ENCODE data around the gene SERPINB10. TPM values are rescaled to one million over a fixed set of nuclear protein-coding genes. Genes with fewer than 3 reads are reported as not detected.
A peak's percentile ranks its signal among the peaks of the same experiment; 100 is the strongest.

Gene SERPINB10
- total RNA-seq, 1 donor from 2014 or later: not detected

GRCh38 chr18:63878343-63878742 is 29.4 kb upstream of the SERPINB10 start:
- TF ChIP-seq, protein P1, sequence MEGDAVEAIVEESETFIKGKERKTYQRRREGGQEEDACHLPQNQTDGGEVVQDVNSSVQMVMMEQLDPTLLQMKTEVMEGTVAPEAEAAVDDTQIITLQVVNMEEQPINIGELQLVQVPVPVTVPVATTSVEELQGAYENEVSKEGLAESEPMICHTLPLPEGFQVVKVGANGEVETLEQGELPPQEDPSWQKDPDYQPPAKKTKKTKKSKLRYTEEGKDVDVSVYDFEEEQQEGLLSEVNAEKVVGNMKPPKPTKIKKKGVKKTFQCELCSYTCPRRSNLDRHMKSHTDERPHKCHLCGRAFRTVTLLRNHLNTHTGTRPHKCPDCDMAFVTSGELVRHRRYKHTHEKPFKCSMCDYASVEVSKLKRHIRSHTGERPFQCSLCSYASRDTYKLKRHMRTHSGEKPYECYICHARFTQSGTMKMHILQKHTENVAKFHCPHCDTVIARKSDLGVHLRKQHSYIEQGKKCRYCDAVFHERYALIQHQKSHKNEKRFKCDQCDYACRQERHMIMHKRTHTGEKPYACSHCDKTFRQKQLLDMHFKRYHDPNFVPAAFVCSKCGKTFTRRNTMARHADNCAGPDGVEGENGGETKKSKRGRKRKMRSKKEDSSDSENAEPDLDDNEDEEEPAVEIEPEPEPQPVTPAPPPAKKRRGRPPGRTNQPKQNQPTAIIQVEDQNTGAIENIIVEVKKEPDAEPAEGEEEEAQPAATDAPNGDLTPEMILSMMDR (IDR thresholded peaks at IDR 0.05; ENCODE audit: unreplicated experiment): no peak
- no peaks in the 10 kb centered on the region for H3K27me3 Mint-ChIP-seq
- no peak for DNase-seq (ENCODE audit: low spot score, unreplicated experiment)
- no peak overlapping the region for H3K4me3 Mint-ChIP-seq (ENCODE audit: low read depth)
- H3K9me3 Mint-ChIP-seq (ENCODE audit: low read depth): no peaks in the 10 kb centered on the region
- H3K4me1 Mint-ChIP-seq (ENCODE audit: low read depth): peaks cover 8% of the 10 kb centered on the region
- H3K27ac Mint-ChIP-seq: no peak overlapping the region
- H3K36me3 Mint-ChIP-seq (ENCODE audit: insufficient read depth): no peaks in the 10 kb centered on the region

- H3K27me3 Mint-ChIP-seq: no peaks in the 10 kb centered on the region
- no peaks in the 10 kb centered on the region for H3K9me3 Mint-ChIP-seq (ENCODE audit: low read depth)
- H3K4me3 Mint-ChIP-seq (ENCODE audit: low read depth): no peak overlapping the region
- no peaks in the 10 kb centered on the region for H3K36me3 Mint-ChIP-seq (ENCODE audit: insufficient read depth)
- TF ChIP-seq, protein P1 (IDR thresholded peaks at IDR 0.05; ENCODE audit: unreplicated experiment): no peak
- DNase-seq (ENCODE audit: low spot score, unreplicated experiment): no peak
- H3K27ac Mint-ChIP-seq: no peak overlapping the region
- peaks cover 8% of the 10 kb centered on the region for H3K4me1 Mint-ChIP-seq (ENCODE audit: low read depth)
These were observed 28.8 kb upstream of the SERPINB10 start for GRCh38 chr18:63878925-63879324.

DNA sequence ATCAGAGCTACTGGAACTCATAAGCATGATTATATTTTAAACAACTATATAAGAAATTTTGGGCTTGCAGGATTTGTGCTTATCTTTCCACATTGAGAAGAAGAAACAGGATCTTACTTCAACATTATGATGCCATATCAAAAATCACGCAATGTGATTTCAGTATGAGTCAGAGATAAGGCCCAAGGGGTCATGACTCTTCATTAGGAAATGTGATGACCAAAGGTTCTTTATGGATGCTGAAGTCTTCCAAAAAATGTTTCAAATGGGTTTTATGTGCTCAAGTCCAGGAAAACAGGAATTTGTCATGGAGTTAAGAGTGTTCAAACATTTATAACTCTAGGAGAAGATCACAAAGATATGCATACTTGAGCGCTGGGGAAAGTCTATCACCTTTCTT is 28.0 kb upstream of the SERPINB10 start:
- no peaks in the 10 kb centered on the region for H3K9me3 Mint-ChIP-seq (ENCODE audit: low read depth)
- H3K4me1 Mint-ChIP-seq (ENCODE audit: low read depth): peaks cover 11% of the 10 kb centered on the region
- H3K36me3 Mint-ChIP-seq (ENCODE audit: insufficient read depth): no peaks in the 10 kb centered on the region
- no peak for DNase-seq (ENCODE audit: low spot score, unreplicated experiment)
- H3K27me3 Mint-ChIP-seq: no peaks in the 10 kb centered on the region
- H3K27ac Mint-ChIP-seq: no peak overlapping the region
- TF ChIP-seq, protein P1 (IDR thresholded peaks at IDR 0.05; ENCODE audit: unreplicated experiment): no peak
- no peak overlapping the region for H3K4me3 Mint-ChIP-seq (ENCODE audit: low read depth)

GRCh38 chr18:63881851-63882250 is 25.9 kb upstream of the SERPINB10 start:
- TF ChIP-seq, protein P1 (IDR thresholded peaks at IDR 0.05; ENCODE audit: unreplicated experiment): no peak
- no peak overlapping the region for H3K27ac Mint-ChIP-seq
- DNase-seq (ENCODE audit: low spot score, unreplicated experiment): no peak
- H3K4me3 Mint-ChIP-seq (ENCODE audit: low read depth): no peak overlapping the region
- H3K27me3 Mint-ChIP-seq: peaks cover 3% of the 10 kb centered on the region
- H3K36me3 Mint-ChIP-seq (ENCODE audit: insufficient read depth): no peaks in the 10 kb centered on the region
- H3K4me1 Mint-ChIP-seq (ENCODE audit: low read depth): peaks cover 12% of the 10 kb centered on the region
- H3K9me3 Mint-ChIP-seq (ENCODE audit: low read depth): no peaks in the 10 kb centered on the region

DNA sequence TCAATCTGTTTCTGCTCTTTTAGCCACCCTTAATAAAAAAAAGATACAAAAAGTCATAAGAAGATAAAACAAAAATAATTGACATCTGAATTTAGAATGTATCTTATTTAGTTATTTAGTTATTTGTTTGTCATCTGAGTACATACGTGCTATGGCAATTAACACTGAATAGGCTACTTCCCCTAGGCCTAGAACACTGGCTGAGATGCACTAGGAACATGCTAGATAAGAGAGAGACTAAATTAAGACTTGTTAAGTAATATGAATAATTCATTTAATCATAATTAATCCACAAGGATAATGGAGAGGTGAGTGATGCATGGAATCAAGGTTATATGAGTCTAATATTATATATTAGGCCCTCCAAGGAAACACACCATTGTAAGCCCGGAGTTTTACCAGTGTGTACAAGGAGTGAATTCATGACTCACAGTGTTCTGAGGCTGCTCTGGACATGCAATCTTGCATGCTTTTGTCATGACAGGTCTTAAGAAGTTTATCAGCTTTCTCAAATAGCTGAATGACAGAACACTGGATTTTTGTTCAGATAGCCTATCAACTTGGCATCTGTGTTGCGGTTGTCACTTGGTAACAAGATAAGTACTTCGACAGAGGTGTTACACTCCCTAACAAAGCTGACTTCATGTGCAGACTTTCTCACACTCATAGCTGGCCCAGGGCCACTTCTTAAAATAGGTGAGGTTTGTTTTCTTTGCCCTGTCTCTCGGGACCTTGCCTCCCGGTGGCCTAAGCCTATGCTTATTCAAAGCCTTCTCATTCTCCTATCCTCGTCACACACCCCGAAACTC is 25.2 kb upstream of the SERPINB10 start:
- Mint-ChIP-seq H3K4me3 (ENCODE audit: low read depth) (no peak overlapping the region), H3K27me3 (peaks cover 3% of the 10 kb centered on the region), H3K27ac (peak overlapping the region; percentile 89), H3K9me3 (ENCODE audit: low read depth) (no peaks in the 10 kb centered on the region), H3K4me1 (ENCODE audit: low read depth) (peaks cover 12% of the 10 kb centered on the region), H3K36me3 (ENCODE audit: insufficient read depth) (no peaks in the 10 kb centered on the region)
- DNase-seq (ENCODE audit: low spot score, unreplicated experiment): no peak
- TF ChIP-seq, protein P1 (IDR thresholded peaks at IDR 0.05; ENCODE audit: unreplicated experiment): no peak

Measured in progenitor cell of endocrine pancreas (in vitro differentiated cells).